Endothelial cell of umbilical vein (primary cell): ENCODE data around the gene UCP1. TPM values are rescaled to one million over a fixed set of nuclear protein-coding genes. Genes with fewer than 3 reads are reported as not detected.

Source experiments
- BruUV-seq: library from RNA; stranded (reverse); fragments of 400-500 nt; replicated peaks from 2 replicates; lab custom pipeline; 2021; lab: Mats Ljungman, UMichigan
- CTCF ChIA-PET: fragments of 300-600, 350-600 bp; sonication (Branson Sonifier 250); formaldehyde crosslinking; loops from one replicate; lab custom pipeline; 2021; ENCODE audit warnings: antibody characterized with exemption, inconsistent platforms; lab: Charles Lee
- POLR2A ChIA-PET: fragments of 300-600, 350-600 bp; sonication (Branson Sonifier 250); formaldehyde crosslinking; loops from one replicate; lab custom pipeline; 2021; ENCODE audit warnings: antibody characterized with exemption, inconsistent platforms; lab: Charles Lee
- DNase-seq: peaks from one replicate; pipeline ENCODE4 v3.0.0-alpha.2; 2011; ENCODE audit warnings: low read depth, low spot score
- FAIRE-seq: peaks from 2 replicates; lab custom pipeline; 2011; peaks lifted over from hg19 to GRCh38; lab: Jason Lieb, UNC
- H2AFZ ChIP-seq: 2 replicates; pipeline ENCODE4 v1.6.0; 2012; ENCODE audit warnings: low read depth, low read length, control low read depth, inconsistent platforms
- H3K27ac ChIP-seq: 2 replicates; pipeline ENCODE4 v1.5.1; 2011; ENCODE audit warnings: low read depth, mild to moderate bottlenecking, control low read depth, low read length, moderate library complexity; ENCODE audit not compliant: insufficient read depth
- H3K27me3 ChIP-seq, 2 experiments: 2 replicates each; pipeline versions ENCODE4 v1.6.0 to v1.6.1; 2011; ENCODE audit warnings: low read length in 2 of 2, mixed read lengths in 1 of 2; ENCODE audit not compliant: control insufficient read depth in 2 of 2, insufficient read depth in 2 of 2
- H3K36me3 ChIP-seq, 2 experiments: 2 replicates in 1 of 2; 3 replicates in 1 of 2; pipeline ENCODE4 v1.5.1; 2011; ENCODE audit warnings: low read length in 2 of 2, mild to moderate bottlenecking in 1 of 2, moderate library complexity in 1 of 2; ENCODE audit not compliant: control insufficient read depth in 2 of 2, insufficient read depth in 2 of 2; ENCODE audit errors: extremely low read depth in 1 of 2
- H3K4me1 ChIP-seq: 3 replicates; pipeline ENCODE4 v1.5.1; 2011; ENCODE audit warnings: mild to moderate bottlenecking, low read length; ENCODE audit not compliant: control insufficient read depth, insufficient read depth; ENCODE audit errors: extremely low read depth
- H3K4me2 ChIP-seq: 2 replicates; pipeline ENCODE4 v1.6.1; 2011; ENCODE audit warnings: low read length, control low read depth, mixed read lengths; ENCODE audit not compliant: insufficient read depth
- H3K4me3 ChIP-seq, 3 experiments: fragments of 200-600 bp in 1 of 3; sonication (generic), shearing (Covaris generic) in 1 of 3; replicated peaks in 1 of 3; 2 replicates each; pipeline ENCODE4 v1.5.1; 2011 to 2016; ENCODE audit warnings: control low read depth in 3 of 3, low read length in 3 of 3, mild to moderate bottlenecking in 2 of 3, inconsistent platforms in 1 of 3, low read depth in 1 of 3, moderate library complexity in 1 of 3; ENCODE audit not compliant: insufficient read depth in 1 of 3
- H3K79me2 ChIP-seq: 2 replicates; pipeline ENCODE4 v1.6.0; 2012; ENCODE audit warnings: low read length, inconsistent platforms; ENCODE audit not compliant: control insufficient read depth, insufficient read depth
- H3K9ac ChIP-seq: replicated peaks from 2 replicates; pipeline ENCODE3; 2011; ENCODE audit warnings: low read length, control low read depth; ENCODE audit not compliant: insufficient read depth; ENCODE audit errors: extremely low read depth
- H3K9me1 ChIP-seq: replicated peaks from 3 replicates; pipeline ENCODE4 v1.6.0; 2011; ENCODE audit warnings: mild to moderate bottlenecking, low read length; ENCODE audit not compliant: control insufficient read depth, insufficient read depth; ENCODE audit errors: extremely low read depth
- H3K9me3 ChIP-seq: replicated peaks from 2 replicates; pipeline ENCODE4 v1.5.1; 2012; ENCODE audit warnings: low read length, inconsistent platforms; ENCODE audit not compliant: control insufficient read depth, insufficient read depth
- H4K20me1 ChIP-seq: replicated peaks from 2 replicates; pipeline ENCODE3; 2011; ENCODE audit warnings: mild to moderate bottlenecking, low read length; ENCODE audit not compliant: control insufficient read depth, insufficient read depth; ENCODE audit errors: extremely low read depth
- GATA2 ChIP-seq: IDR thresholded peaks from 2 replicates; pipeline ENCODE4 v1.7.0; 2011; ENCODE audit warnings: low read depth, mild to moderate bottlenecking, moderate library complexity, mixed read lengths, low read length; ENCODE audit not compliant: insufficient read length, insufficient read depth
- MYC ChIP-seq: IDR thresholded peaks from one replicate; pipeline ENCODE4 v1.6.1; 2011; ENCODE audit warnings: mild to moderate bottlenecking, low read depth, low read length
- POLR2AphosphoS5 ChIP-seq: IDR thresholded peaks from 2 replicates; pipeline ENCODE4 v1.6.1; 2012; ENCODE audit warnings: low read depth, mild to moderate bottlenecking, control low read depth, low read length, moderate library complexity; ENCODE audit not compliant: insufficient read depth
- dilution Hi-C: fragments of 300-500 bp; cut with MboI; formaldehyde crosslinking; loops from one replicate; pipeline ENCODE4 v1.15.0; 2019; ENCODE audit warnings: low sequenced_read_pairs; ENCODE audit not compliant: extremely low pct_ligation_motif_present
- intact Hi-C: fragments of 100-400 bp; cut with micrococcal nuclease; formaldehyde crosslinking; loops from one replicate; pipeline ENCODE4 v1.10.0; 2022
- polyA plus RNA-seq, 4 experiments: library from polyadenylated mRNA; depleted of rRNA in 3 of 4; stranded (reverse) in 3 of 4; unstranded in 1 of 4; fragments of >200 nt; gene quantifications; 2 replicates each; pipeline versions ENCODE4 v1.2.1 to v1.2.3, GENCODE V29; 2011 to 2012; ENCODE audit warnings: missing spikeins in 1 of 4
- total RNA-seq: library from RNA; stranded (reverse); gene quantifications from 2 replicates; pipeline ENCODE4 v1.2.3, GENCODE V29; 2021
- TF ChIP-seq, protein P1 (sequence below): IDR thresholded peaks from 2 replicates; pipeline ENCODE4 v1.6.1; 2011; ENCODE audit not compliant: insufficient read depth, insufficient read length
- TF ChIP-seq, protein P2 (sequence below), 2 donors: IDR thresholded peaks; 1 replicate in 1 of 2; 2 replicates in 1 of 2; pipeline ENCODE4 v1.5.1; 2011; ENCODE audit warnings: low read length in 2 of 2, mild to moderate bottlenecking in 2 of 2, moderate library complexity in 2 of 2, control low read depth in 1 of 2, inconsistent platforms in 1 of 2, low read depth in 1 of 2; ENCODE audit not compliant: insufficient read depth in 1 of 2; ENCODE audit errors: extremely low read depth in 1 of 2

UCP1 gene
- total and polyA plus RNA-seq, 2 donors (not counting 3 experiments of a cell fraction or from before 2014, with no cell fraction given), result not detected

DNA sequence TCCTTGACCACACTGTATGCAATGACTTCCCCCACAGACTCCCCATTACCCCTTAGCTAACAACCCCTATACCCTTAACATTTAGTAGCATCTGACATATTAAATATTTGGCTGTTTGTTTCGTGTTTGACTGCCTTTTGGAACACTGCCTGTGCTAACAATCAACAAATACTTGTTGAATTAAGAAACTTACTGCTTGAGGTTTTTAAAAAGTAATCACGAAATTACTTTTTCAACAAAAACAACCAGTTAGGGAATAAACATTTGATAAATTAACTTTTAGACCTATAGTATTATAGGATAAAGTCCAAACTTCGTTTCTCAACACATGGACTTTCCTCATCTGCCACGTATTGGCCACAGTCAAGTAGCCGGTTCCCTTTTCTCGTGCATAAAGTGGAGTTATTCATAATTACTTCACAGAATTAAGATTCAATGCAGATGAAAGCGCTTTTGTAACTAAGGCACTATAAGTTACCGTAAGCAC is 45.3 kb downstream of the UCP1 start:
- TF ChIP-seq POLR2AphosphoS5 (no peak), MYC (no peak), GATA2 (no peak)
- TF ChIP-seq, protein P1, sequence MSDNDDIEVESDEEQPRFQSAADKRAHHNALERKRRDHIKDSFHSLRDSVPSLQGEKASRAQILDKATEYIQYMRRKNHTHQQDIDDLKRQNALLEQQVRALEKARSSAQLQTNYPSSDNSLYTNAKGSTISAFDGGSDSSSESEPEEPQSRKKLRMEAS, result no peak
- TF ChIP-seq, protein P2, sequence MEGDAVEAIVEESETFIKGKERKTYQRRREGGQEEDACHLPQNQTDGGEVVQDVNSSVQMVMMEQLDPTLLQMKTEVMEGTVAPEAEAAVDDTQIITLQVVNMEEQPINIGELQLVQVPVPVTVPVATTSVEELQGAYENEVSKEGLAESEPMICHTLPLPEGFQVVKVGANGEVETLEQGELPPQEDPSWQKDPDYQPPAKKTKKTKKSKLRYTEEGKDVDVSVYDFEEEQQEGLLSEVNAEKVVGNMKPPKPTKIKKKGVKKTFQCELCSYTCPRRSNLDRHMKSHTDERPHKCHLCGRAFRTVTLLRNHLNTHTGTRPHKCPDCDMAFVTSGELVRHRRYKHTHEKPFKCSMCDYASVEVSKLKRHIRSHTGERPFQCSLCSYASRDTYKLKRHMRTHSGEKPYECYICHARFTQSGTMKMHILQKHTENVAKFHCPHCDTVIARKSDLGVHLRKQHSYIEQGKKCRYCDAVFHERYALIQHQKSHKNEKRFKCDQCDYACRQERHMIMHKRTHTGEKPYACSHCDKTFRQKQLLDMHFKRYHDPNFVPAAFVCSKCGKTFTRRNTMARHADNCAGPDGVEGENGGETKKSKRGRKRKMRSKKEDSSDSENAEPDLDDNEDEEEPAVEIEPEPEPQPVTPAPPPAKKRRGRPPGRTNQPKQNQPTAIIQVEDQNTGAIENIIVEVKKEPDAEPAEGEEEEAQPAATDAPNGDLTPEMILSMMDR (IDR thresholded peaks at IDR 0.05; ENCODE audit: extremely low read depth in 1 of 2, insufficient read depth in 1 of 2, low read depth in 1 of 2, low read length in 2 of 2), result no peak
- FAIRE-seq (no peak), DNase-seq (no peak)
- Histone ChIP-seq H4K20me1 (no peaks in the 10 kb centered on the region), H3K4me3 (peak overlapping the region; percentile 12 to 72 (median 29)), H3K9me3 (no peaks in the 10 kb centered on the region), H3K9ac (no peak overlapping the region), H3K79me2 (no peaks in the 10 kb centered on the region), H3K27ac (no peak overlapping the region), H3K4me2 (peak overlapping the region; percentile 88), H2AFZ (peak overlapping the region; percentile 79), H3K36me3 (no peaks in the 10 kb centered on the region), H3K9me1 (no peaks in the 10 kb centered on the region), H3K4me1 (peaks cover 14% of the 10 kb centered on the region), H3K27me3 (peaks cover 0 to 2% of the 10 kb centered on the region in 2 experiments)
- intact Hi-C loops (no loop called here), dilution Hi-C loops (no loop called here)
- ChIA-PET CTCF (interaction anchor here (0.6 to 1.9 kb wide), 10 partner anchors 13 to 327 kb away, joined by 3 to 11 read pairs (median 6); no protein-coding TSS in a partner anchor), POLR2A (interaction anchor here (1.1 to 1.2 kb wide), 2 partner anchors 8 to 150 kb away, joined by 3 to 4 read pairs; partner anchors contain the start of gene SCOC)
- BruUV-seq, result no TSS peak
